ENCODE measurements around the gene SYNDIG1. TPM values are rescaled to one million over a fixed set of nuclear protein-coding genes. Genes with fewer than 3 reads are reported as not detected.

The SYNDIG1 gene
- total and polyA plus RNA-seq, 5 donors from 2014 or later, result not detected

DNA sequence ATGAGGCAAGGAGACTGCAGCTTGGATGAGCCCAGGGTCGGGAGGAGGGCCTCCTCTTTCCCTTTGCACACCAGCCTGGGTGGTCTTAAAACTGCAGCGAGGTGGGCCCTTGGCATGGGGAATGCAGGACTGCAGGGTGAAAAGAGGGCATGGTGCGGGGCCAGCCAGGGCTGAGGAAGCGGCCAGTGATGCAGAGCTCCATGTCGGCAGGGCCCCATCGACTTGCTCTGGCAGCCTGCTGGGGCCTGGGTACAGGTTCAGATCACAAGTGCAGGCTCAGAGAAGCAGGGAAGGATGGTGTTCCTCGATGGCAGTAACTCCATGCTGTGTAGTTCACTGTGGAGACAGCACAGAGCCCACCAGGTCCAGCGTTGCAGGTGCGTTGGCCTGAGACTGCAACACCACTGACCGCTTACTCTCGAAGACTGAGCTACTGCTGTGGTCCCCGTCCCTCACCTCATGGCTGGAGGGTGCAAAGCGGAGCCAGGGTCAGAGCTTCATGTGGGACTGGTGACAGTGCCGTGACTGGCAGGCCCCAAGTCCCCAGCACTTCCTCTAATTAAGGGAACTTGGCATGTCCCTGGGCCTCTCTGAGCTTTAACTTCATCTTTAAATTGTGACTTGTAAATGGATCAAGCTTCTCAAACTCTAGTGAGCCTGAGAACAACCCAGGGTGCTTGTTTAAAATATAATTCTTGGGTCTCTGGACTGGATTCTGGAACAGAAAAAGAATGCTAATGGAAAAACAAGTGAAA is 223.2 kb downstream of the SYNDIG1 start:
- Mint-ChIP-seq H3K4me3 (no peak overlapping the region), H3K27ac (no peak overlapping the region), H3K9me3 (no peaks in the 10 kb centered on the region), H3K27me3 (peaks cover 4% of the 10 kb centered on the region), H3K4me1 (no peaks in the 10 kb centered on the region), H3K36me3 (no peaks in the 10 kb centered on the region)
- DNase-seq, result no peak
- H3K4me1 ChIP-seq (ENCODE audit: control insufficient read depth, insufficient read depth, low read length, poor library complexity, severe bottlenecking), result no peaks in the 10 kb centered on the region
- no peak overlapping the region for H3K4me3 ChIP-seq (ENCODE audit: low read depth, low read length)
- no peak overlapping the region for H3K27ac ChIP-seq (ENCODE audit: insufficient read depth, low read length, poor library complexity, severe bottlenecking)
- ATAC-seq (ENCODE audit: low read depth in 2 of 2), result no peak
- no peaks in the 10 kb centered on the region for H3K27me3 ChIP-seq (ENCODE audit: control insufficient read depth, insufficient read depth, low read length)
- H3K36me3 ChIP-seq (ENCODE audit: control insufficient read depth, insufficient read depth, low read length), result no peaks in the 10 kb centered on the region
- H3K9me3 ChIP-seq (ENCODE audit: control insufficient read depth in 2 of 2, low read length in 2 of 2), result no peaks in the 10 kb centered on the region

DNA sequence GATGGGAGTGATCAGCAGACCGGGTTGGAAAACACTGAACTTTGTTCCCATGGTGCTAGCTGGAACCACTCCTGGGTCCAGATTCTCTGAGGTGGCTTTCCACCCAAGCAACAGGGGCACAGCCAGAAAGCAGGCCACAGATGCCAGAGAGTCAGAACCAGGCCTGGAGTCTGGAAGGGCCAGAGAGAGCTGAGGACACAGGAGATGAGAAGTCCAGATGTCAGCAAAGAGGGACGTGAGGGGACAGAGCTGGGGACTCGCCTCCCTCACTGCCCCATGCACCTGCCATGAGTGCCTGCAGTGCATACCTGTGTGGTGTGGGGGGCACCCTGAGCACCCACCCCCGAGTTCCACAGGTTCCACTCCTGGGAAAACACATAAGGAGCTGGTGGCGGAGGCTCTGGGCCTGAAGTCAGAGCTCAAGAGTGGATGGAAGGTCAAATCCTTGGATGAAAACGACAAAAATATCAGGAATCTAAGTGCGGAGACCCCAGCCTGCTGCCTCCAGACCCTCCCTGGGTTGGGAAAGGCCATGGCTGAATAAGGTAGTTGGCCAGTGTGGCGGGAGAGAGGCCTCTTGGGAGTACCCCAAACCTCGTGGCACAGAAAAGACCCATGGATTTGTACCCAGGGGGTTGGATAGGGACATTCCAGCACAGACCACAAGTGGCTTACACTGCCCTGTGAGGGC is 224.2 kb downstream of the SYNDIG1 start:
- H3K27me3 ChIP-seq (ENCODE audit: control insufficient read depth, insufficient read depth, low read length), result no peaks in the 10 kb centered on the region
- no peak for ATAC-seq (ENCODE audit: low read depth in 2 of 2)
- H3K9me3 ChIP-seq (ENCODE audit: control insufficient read depth in 2 of 2, low read length in 2 of 2), result no peaks in the 10 kb centered on the region
- Mint-ChIP-seq H3K36me3 (no peaks in the 10 kb centered on the region), H3K27ac (no peak overlapping the region), H3K4me1 (no peaks in the 10 kb centered on the region), H3K4me3 (peak overlapping the region in 1 of 4 donors; percentile 4), H3K27me3 (peaks cover 4% of the 10 kb centered on the region), H3K9me3 (no peaks in the 10 kb centered on the region)
- DNase-seq, result no peak
- no peak overlapping the region for H3K4me3 ChIP-seq (ENCODE audit: low read depth, low read length)
- no peaks in the 10 kb centered on the region for H3K36me3 ChIP-seq (ENCODE audit: control insufficient read depth, insufficient read depth, low read length)
- H3K27ac ChIP-seq (ENCODE audit: insufficient read depth, low read length, poor library complexity, severe bottlenecking), result no peak overlapping the region
- H3K4me1 ChIP-seq (ENCODE audit: control insufficient read depth, insufficient read depth, low read length, poor library complexity, severe bottlenecking), result no peaks in the 10 kb centered on the region

DNA sequence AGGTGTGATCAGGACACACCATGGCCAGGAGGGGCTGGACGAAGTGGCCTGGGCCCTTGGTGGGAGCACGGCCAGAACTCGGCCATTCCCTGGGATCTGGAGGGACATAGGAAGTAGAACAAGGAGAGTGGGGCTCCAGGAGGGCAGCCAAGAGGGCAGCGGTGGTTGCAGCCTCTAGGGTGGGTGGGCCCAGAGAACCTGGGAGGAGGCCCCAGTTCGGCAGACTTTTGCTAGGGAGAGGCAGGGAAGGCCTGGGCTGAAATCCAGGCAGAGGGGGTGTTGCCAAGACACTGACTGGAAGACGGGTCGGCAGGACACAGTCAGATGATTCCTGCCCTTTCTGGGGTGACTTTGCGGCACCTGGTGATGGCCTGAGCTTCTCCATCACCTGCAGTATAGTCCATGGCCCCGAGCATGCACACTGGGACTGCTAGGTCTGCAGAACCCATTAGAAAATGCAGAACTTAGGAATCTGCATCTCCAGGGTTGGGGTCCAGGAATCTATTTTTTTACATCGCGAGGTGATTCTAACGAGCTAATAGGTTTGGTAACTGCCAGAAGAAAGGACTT is 224.8 kb downstream of the SYNDIG1 start:
- DNase-seq (no peak), ATAC-seq (ENCODE audit: low read depth in 2 of 2) (no peak)
- H3K9me3 Mint-ChIP-seq, result no peaks in the 10 kb centered on the region
- H3K4me1 ChIP-seq (ENCODE audit: control insufficient read depth, insufficient read depth, low read length, poor library complexity, severe bottlenecking), result no peaks in the 10 kb centered on the region
- no peaks in the 10 kb centered on the region for H3K36me3 ChIP-seq (ENCODE audit: control insufficient read depth, insufficient read depth, low read length)
- no peaks in the 10 kb centered on the region for H3K27me3 Mint-ChIP-seq
- H3K36me3 Mint-ChIP-seq, result no peaks in the 10 kb centered on the region
- H3K27me3 ChIP-seq (ENCODE audit: control insufficient read depth, insufficient read depth, low read length), result no peaks in the 10 kb centered on the region
- no peak overlapping the region for H3K27ac ChIP-seq (ENCODE audit: insufficient read depth, low read length, poor library complexity, severe bottlenecking)
- H3K9me3 ChIP-seq (ENCODE audit: control insufficient read depth in 2 of 2, low read length in 2 of 2), result no peaks in the 10 kb centered on the region
- H3K4me1 Mint-ChIP-seq, result no peaks in the 10 kb centered on the region
- peak overlapping the region in 1 of 4 donors; percentile 4 for H3K4me3 Mint-ChIP-seq
- no peak overlapping the region for H3K27ac Mint-ChIP-seq
- H3K4me3 ChIP-seq (ENCODE audit: low read depth, low read length), result no peak overlapping the region

DNA sequence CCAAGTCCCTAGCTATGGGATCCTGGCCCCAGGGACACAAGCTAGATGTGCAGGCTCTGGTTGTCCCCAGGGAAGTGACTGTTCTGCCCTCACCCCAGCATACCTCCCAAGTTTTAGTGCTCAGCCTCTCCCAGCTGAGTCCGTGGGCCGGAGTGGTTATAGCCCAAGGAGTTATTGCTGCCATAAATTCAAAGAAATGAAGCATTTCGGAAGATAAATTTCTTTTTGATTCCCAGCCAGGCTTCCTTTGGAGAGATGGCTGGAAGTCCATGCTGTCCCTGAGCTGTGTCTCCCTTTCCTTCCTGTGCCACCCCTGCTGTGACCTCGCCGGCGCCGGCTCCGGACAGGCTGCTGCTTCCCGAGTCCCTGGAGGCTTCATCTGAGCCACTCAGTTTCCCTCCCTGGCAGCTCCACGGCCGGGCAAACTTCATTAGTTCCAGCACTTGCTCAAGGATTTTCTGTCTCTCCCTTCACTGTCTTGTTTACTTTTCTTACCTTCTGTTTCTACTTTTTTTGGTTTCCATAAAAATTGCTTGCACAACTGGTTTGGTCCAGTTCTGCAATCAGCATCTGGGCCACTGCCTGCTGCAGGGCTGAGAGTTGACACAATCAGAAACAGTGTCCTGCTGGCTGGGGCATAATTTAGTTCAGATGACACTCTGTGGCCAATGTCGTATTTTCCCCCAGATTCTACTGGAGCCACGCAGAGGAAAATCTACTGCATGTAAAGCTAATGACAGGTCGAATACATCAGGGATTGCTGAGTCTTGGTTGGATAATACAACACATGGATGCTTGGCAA is 225.5 kb downstream of the SYNDIG1 start:
- ATAC-seq (ENCODE audit: low read depth in 2 of 2) (no peak), DNase-seq (no peak)
- Histone ChIP-seq H3K27me3 (ENCODE audit: control insufficient read depth, insufficient read depth, low read length) (no peaks in the 10 kb centered on the region), H3K9me3 (ENCODE audit: control insufficient read depth in 2 of 2, low read length in 2 of 2) (no peaks in the 10 kb centered on the region), H3K27ac (ENCODE audit: insufficient read depth, low read length, poor library complexity, severe bottlenecking) (no peak overlapping the region), H3K4me3 (ENCODE audit: low read depth, low read length) (no peak overlapping the region), H3K36me3 (ENCODE audit: control insufficient read depth, insufficient read depth, low read length) (no peaks in the 10 kb centered on the region), H3K4me1 (ENCODE audit: control insufficient read depth, insufficient read depth, low read length, poor library complexity, severe bottlenecking) (no peaks in the 10 kb centered on the region)
- Mint-ChIP-seq H3K27me3 (peaks cover under 1% of the 10 kb centered on the region), H3K4me3 (no peak overlapping the region), H3K36me3 (no peaks in the 10 kb centered on the region), H3K27ac (no peak overlapping the region), H3K9me3 (no peaks in the 10 kb centered on the region), H3K4me1 (no peaks in the 10 kb centered on the region)

DNA sequence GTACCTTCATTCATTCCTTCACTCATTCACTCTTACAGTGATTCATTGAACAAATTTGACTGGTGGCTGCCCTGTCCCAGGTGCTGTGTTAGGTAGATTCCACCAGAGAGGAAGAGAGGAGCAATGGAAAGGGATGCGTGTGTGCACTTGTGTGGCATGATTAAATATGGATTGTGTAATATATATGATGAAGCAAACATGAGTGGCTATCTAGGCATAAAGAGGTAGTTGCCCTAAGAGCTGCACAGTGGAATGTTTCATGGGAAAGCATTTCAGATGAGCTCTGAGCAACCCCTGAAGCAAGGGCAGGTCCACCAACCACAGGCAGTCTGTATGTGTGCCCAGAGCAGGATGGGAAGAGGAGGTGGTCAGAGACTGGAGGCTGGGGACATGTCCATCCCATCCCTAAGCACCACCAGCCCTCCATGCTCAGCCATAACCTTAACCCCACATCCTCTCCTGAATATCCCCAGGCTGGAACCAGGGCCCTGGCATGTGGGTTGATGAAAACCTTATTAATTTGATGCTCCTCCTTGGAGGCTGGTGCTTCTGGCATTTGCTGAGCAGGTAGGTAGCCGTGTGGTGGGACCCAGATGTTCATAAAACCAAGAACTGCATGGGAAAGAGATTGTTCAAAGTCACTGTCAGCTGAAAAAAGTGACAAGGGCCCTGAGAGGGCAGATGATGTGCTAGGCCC is 226.2 kb downstream of the SYNDIG1 start:
- H3K36me3 ChIP-seq (ENCODE audit: control insufficient read depth, insufficient read depth, low read length), result no peaks in the 10 kb centered on the region
- no peaks in the 10 kb centered on the region for H3K9me3 ChIP-seq (ENCODE audit: control insufficient read depth in 2 of 2, low read length in 2 of 2)
- H3K4me3 ChIP-seq (ENCODE audit: low read depth, low read length), result no peak overlapping the region
- Mint-ChIP-seq H3K27me3 (peaks cover 5% of the 10 kb centered on the region), H3K27ac (peak overlapping the region in 1 of 3 donors; percentile 24), H3K9me3 (no peaks in the 10 kb centered on the region), H3K4me1 (no peaks in the 10 kb centered on the region), H3K36me3 (no peaks in the 10 kb centered on the region), H3K4me3 (no peak overlapping the region)
- H3K4me1 ChIP-seq (ENCODE audit: control insufficient read depth, insufficient read depth, low read length, poor library complexity, severe bottlenecking), result no peaks in the 10 kb centered on the region
- H3K27ac ChIP-seq (ENCODE audit: insufficient read depth, low read length, poor library complexity, severe bottlenecking), result no peak overlapping the region
- DNase-seq (no peak), ATAC-seq (ENCODE audit: low read depth in 2 of 2) (no peak)
- no peaks in the 10 kb centered on the region for H3K27me3 ChIP-seq (ENCODE audit: control insufficient read depth, insufficient read depth, low read length)

DNA sequence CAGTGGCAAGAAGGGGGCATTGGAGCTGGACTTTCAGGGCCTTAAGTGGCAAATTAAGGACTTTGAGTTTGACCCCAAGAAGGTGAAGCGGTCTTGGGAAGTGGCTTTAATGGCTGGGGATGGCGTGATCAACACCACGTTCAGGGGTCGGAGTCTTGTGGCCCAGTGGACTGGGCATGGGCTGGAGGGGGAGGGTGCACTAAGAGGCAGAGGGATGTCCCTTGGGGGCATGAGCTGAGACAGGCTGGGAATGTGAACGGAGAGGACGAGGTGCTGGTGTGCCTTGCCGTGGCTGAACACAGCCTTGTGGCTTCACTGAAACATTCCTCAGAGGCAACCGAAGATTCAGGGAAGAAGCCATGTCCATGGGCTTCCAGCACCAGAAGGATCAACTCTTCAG is 227.0 kb downstream of the SYNDIG1 start:
- ATAC-seq (ENCODE audit: low read depth in 2 of 2) (no peak), DNase-seq (no peak)
- Histone ChIP-seq H3K27me3 (ENCODE audit: control insufficient read depth, insufficient read depth, low read length) (no peaks in the 10 kb centered on the region), H3K4me3 (ENCODE audit: low read depth, low read length) (no peak overlapping the region), H3K9me3 (ENCODE audit: control insufficient read depth in 2 of 2, low read length in 2 of 2) (no peaks in the 10 kb centered on the region), H3K36me3 (ENCODE audit: control insufficient read depth, insufficient read depth, low read length) (no peaks in the 10 kb centered on the region), H3K27ac (ENCODE audit: insufficient read depth, low read length, poor library complexity, severe bottlenecking) (no peak overlapping the region), H3K4me1 (ENCODE audit: control insufficient read depth, insufficient read depth, low read length, poor library complexity, severe bottlenecking) (no peaks in the 10 kb centered on the region)
- Mint-ChIP-seq H3K27ac (peak overlapping the region in 1 of 3 donors; percentile 29), H3K27me3 (peaks cover 5% of the 10 kb centered on the region), H3K9me3 (no peaks in the 10 kb centered on the region), H3K4me1 (no peaks in the 10 kb centered on the region), H3K4me3 (no peak overlapping the region), H3K36me3 (no peaks in the 10 kb centered on the region)

DNA sequence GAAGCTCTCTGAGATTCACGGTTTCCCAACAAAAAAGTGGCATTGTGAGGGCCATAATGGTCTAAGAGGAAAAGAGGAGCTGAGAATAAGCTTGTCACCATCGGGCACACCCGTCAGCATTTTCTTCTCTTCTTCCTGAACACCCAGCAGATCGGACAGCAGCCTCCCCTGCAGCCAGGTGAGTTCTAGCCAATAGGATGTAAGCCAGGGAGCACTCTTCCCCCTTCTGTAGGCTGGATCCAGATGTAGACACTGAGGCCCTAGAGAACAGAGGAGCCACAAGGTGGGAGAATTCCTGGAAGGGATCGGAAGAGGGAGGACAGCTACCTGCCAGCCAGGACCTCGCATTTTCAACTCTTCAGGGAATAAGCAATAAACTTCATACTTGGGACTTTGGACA is 228.0 kb downstream of the SYNDIG1 start:
- Mint-ChIP-seq H3K36me3 (no peaks in the 10 kb centered on the region), H3K4me3 (no peak overlapping the region), H3K27ac (no peak overlapping the region), H3K4me1 (no peaks in the 10 kb centered on the region), H3K9me3 (no peaks in the 10 kb centered on the region), H3K27me3 (peaks cover 5% of the 10 kb centered on the region)
- DNase-seq (no peak), ATAC-seq (ENCODE audit: low read depth in 2 of 2) (no peak)
- Histone ChIP-seq H3K27me3 (ENCODE audit: control insufficient read depth, insufficient read depth, low read length) (no peaks in the 10 kb centered on the region), H3K36me3 (ENCODE audit: control insufficient read depth, insufficient read depth, low read length) (no peaks in the 10 kb centered on the region), H3K4me3 (ENCODE audit: low read depth, low read length) (no peak overlapping the region), H3K9me3 (ENCODE audit: control insufficient read depth in 2 of 2, low read length in 2 of 2) (no peaks in the 10 kb centered on the region), H3K4me1 (ENCODE audit: control insufficient read depth, insufficient read depth, low read length, poor library complexity, severe bottlenecking) (no peaks in the 10 kb centered on the region), H3K27ac (ENCODE audit: insufficient read depth, low read length, poor library complexity, severe bottlenecking) (no peak overlapping the region)

Data from CD4-positive, CD25-positive, alpha-beta regulatory T cell (primary cell).